Cardiac septum (tissue), 1 donor: ENCODE measurements around the gene ROCK2. TPM values are rescaled to one million over a fixed set of nuclear protein-coding genes. Genes with fewer than 3 reads are reported as not detected.
"Not testable (repeated sequence)": the region's sequence is repeated elsewhere in the genome, so short reads cannot be mapped to it uniquely, and the experiment has no call there.

Source experiments
- DNase-seq: peaks from one replicate; pipeline ENCODE4 v3.0.0-alpha.2; 2020; ENCODE audit warnings: low spot score
- intact Hi-C: fragments of 100-400 bp; cut with DNase I; formaldehyde crosslinking; loops from one replicate; pipeline ENCODE4 v1.14.0; 2022
- total RNA-seq: library from RNA; stranded (reverse); fragmentation: NEBNext Ultra II Directional; extraction: Animal tissue kit (Norgen Biotek cat#: 25700); gene quantifications from one replicate; pipeline ENCODE4 v1.2.1, GENCODE V29; 2021
- donor health status: DM: no; HTN: no; CAD: no.

The ROCK2 gene
- total RNA-seq, 1 donor from 2014 or later = 48.6 TPM

DNA sequence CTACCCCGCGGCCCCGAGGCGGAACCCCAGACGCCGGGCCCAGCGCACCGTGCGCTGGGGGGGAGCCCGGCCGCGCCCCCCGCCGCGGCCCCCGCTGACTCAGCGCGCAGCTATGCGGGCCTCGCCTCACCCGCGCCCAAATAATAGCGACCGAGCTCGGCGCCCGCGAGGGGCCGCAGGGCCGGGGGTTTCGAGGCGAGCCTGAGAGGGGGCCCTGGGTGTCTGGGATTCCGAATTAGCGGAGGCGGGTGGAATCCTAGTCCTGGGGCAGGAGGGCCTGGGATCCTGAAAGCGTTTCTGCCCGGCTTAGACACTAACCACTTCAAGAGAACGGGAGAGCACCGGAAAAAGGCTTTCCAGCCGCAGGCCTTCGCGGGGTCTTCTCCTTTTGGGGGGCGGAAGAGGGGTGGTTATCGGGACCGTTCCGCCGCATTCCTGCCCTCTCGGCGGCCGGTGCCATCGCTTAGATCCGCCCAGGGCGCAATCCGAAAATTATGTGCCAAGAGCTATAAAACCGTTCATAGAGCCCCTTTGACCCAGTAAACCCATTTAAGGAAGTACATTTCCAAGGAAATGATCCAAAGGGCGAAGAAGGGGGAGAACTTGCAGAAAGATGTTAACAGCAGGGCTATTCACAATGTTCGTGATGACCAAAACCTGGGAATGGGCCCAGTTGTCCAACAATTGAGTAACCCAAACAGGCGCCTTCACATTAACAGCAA is 681 bp upstream of the ROCK2 start:
- DNase-seq = no peak
- intact Hi-C loops = loop anchor here (2.0 kb wide), 2 partner anchors 60 to 110 kb away; no protein-coding TSS in a partner anchor

DNA sequence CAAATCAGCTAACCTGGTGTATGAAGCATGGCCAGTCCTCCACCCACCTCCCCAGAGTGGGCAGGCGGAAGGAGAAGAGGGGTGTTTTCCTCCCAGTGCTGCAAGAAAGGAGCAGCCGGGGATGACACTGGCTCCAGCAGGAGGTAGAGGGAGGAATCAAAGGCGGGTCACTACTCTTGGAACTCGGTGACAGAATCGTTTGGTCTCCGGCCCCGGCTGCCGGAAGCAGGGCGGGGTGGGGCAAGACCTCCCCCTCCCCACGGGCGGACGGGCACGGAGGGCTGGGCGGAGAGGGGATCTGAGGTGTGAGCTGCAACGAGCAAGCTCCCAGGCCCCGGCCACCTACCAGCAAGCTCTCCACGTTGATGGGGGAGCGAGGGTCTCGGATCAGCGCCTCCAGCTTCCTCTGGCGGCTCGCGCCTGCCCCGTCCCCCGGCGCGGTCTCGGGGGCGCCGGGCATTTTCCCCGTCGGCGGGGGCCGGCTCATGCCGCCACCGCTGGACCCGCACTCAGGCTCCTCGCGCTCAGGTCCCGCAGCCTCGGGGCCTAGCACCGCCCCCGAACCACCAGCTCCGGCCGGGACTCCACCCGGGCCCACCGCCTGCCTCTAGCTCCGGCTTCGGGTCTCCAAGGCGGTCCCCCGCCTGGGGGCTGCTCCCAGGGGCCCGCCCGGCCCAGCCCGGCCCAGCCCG is 640 bp downstream of the ROCK2 start:
- peak; percentile 85 for DNase-seq
- intact Hi-C loops = loop anchor here (2.0 kb wide), 3 partner anchors 61 to 189 kb away; partner anchors contain the start of gene SLC66A3

GRCh38 chr2:11343368-11343649 is 1.1 kb downstream of the ROCK2 start:
- DNase-seq = no peak
- intact Hi-C loops = loop anchor here (2.0 kb wide), 1 partner anchor 189 kb away; the partner anchor contains the start of gene SLC66A3

GRCh38 chr2:11342551-11343367 is 1.7 kb downstream of the ROCK2 start:
- intact Hi-C loops = loop anchor here (2.0 kb wide), 1 partner anchor 188 kb away; the partner anchor contains the start of gene SLC66A3
- DNase-seq = no peak

GRCh38 chr2:11340717-11341116 is 3.7 kb downstream of the ROCK2 start:
- intact Hi-C loops = no loop called here
- DNase-seq = no peak

GRCh38 chr2:11339508-11340083 is 4.8 kb downstream of the ROCK2 start:
- DNase-seq = no peak
- intact Hi-C loops = no loop called here

- DNase-seq = no peak
- intact Hi-C loops = no loop called here
Observed at GRCh38 chr2:11338580-11338979, 5.9 kb downstream of the ROCK2 start.

- DNase-seq = no peak
- intact Hi-C loops = no loop called here
Observed at GRCh38 chr2:11337909-11338308, 6.5 kb downstream of the ROCK2 start.

DNA sequence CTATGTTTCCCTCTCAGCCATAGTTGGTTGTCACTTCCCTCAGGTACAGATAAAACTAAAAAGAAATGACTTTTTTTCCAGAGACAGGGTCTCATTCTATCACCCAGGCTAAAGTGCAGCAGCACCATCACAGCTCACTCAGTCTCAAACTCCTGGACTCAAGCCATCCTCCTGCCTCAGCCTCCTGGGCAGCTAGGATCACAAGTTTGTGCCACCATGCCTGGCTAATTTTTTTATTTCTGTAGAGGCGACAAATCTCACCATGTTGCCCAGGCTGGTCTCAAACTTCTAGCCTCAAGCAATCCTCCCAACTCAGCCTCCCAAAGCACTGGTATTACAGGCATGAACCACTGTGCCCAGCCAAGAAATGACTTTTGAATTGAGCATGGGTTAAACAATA is 8.2 kb downstream of the ROCK2 start:
- no peak for DNase-seq
- intact Hi-C loops = no loop called here

DNA sequence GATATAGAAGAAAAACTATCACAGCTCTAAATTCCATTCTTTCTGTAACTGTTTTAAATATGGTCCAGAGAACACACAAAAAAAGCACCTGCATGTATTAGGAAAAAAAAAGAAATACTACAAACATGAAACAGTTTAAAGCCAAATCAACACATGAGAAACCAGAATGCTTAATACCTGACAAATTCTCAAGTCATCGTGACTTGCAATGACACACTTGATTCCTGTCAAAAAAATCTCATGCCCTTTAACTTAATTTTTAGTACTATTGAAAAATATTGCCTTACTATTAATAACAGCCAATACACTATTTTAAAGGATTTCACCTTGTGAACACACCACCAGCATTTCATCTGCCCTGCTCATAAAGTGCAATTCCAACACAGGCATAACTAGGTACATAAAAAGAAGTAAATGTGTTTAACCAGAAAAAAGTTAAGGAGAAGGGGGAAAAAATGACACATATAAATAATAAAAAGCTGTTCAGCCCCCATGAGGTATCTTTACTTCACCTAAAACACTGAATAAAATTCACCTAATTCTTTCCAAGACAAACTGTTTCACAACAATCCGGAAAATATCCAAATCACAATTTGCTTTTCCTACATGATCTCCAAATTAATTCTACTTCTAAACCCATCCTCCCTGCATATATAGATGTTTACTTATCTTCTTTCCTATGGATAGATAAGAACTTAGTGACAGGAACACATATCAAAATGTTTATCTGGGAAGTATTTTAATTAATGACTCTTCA is 10.8 kb downstream of the ROCK2 start:
- no peak for DNase-seq
- intact Hi-C loops = no loop called here

- intact Hi-C loops = no loop called here
Observed at GRCh38 chr2:11332596-11332995, 11.8 kb downstream of the ROCK2 start.

GRCh38 chr2:11330457-11331142 is 13.8 kb downstream of the ROCK2 start:
- DNase-seq = no peak
- intact Hi-C loops = no loop called here

More at GRCh38 chr2:11332596-11332995, 11.8 kb downstream of the ROCK2 start:
- no peak for DNase-seq

DNA sequence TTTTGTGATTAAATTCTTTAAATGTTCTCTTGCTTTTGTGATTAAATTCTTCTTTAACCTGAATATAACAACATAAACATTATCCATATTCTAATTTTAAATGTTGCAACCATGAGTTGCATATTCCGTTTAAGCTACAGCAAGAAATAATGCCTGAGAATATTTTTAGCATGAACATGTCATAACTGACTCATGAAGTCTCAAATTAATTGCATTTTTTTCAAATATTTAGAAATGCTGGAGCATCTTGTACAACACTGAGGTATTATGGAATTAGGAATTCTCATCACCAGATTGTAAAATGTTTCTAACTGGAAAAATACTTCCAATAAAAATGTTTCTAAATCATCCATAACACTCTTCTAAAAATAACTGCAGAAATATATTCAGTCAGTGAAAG is 14.7 kb downstream of the ROCK2 start:
- no peak for DNase-seq
- intact Hi-C loops = loop anchor here (5.0 kb wide), 1 partner anchor 42 kb away; no protein-coding TSS in a partner anchor

DNA sequence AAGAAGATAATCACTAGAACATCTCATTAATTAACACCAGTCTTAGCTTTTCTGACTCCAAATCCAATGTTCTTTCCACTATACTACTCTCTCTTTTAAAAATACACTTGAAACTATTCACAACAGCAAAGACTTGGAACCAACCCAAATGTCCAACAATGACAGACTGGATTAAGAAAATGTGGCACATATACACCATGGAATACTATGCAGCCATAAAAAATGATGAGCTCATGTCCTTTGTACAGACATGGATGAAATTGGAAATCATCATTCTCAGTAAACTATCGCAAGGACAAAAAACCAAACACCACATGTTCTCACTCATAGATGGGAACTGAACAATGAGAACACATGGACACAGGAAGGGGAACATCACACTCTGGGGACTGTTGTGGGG is 15.9 kb downstream of the ROCK2 start:
- intact Hi-C loops = loop anchor here (5.0 kb wide), 1 partner anchor 41 kb away; no protein-coding TSS in a partner anchor
- DNase-seq = not testable (repeated sequence)

GRCh38 chr2:11327871-11328270 is 16.6 kb downstream of the ROCK2 start:
- intact Hi-C loops = loop anchor here (5.0 kb wide), 1 partner anchor 41 kb away; no protein-coding TSS in a partner anchor
- DNase-seq = no peak

GRCh38 chr2:11326677-11327211 is 17.7 kb downstream of the ROCK2 start:
- intact Hi-C loops = loop anchor here (5.0 kb wide), 1 partner anchor 39 kb away; no protein-coding TSS in a partner anchor
- DNase-seq = no peak

GRCh38 chr2:11325961-11326676 is 18.3 kb downstream of the ROCK2 start:
- DNase-seq = no peak
- intact Hi-C loops = loop anchor here (5.0 kb wide), 1 partner anchor 39 kb away; no protein-coding TSS in a partner anchor
